ENCODE measurements around the gene RETREG2.

DNA sequence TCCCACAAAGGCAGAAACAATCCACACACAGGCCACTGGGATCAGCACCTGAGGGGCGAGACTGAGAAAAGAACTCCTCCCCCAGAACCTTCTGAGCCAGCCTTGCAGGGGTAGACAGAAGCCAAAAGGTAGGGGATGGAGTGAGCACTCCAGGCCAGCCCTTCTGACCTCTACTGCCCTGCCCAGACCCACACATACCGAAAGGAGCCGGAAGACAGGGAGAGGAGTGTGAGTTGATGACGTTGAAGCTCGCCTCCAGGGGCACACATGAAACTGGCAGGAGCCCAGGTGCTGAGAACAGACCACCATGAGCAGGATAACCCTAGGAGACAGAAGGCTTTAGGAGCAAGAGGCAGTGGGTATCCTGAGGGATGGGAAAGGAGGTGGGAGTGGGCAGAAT, 10.1 kb upstream of the RETREG2 start:
- TF ChIP-seq, protein P1, sequence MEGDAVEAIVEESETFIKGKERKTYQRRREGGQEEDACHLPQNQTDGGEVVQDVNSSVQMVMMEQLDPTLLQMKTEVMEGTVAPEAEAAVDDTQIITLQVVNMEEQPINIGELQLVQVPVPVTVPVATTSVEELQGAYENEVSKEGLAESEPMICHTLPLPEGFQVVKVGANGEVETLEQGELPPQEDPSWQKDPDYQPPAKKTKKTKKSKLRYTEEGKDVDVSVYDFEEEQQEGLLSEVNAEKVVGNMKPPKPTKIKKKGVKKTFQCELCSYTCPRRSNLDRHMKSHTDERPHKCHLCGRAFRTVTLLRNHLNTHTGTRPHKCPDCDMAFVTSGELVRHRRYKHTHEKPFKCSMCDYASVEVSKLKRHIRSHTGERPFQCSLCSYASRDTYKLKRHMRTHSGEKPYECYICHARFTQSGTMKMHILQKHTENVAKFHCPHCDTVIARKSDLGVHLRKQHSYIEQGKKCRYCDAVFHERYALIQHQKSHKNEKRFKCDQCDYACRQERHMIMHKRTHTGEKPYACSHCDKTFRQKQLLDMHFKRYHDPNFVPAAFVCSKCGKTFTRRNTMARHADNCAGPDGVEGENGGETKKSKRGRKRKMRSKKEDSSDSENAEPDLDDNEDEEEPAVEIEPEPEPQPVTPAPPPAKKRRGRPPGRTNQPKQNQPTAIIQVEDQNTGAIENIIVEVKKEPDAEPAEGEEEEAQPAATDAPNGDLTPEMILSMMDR (IDR thresholded peaks at IDR 0.05) = no peak
- no peak for TF ChIP-seq POLR2A (IDR thresholded peaks at IDR 0.05)

Data from right lobe of liver (tissue), 4 donors.